ENCODE measurements around the gene PBXIP1. TPM values are rescaled to one million over a fixed set of nuclear protein-coding genes. Genes with fewer than 3 reads are reported as not detected.

PBXIP1 gene
- total and polyA plus RNA-seq, 2 of the 13 experiments (the other 11 are each of a cell fraction or from before 2014, with no cell fraction given): 16.3 to 31.9 TPM

DNA sequence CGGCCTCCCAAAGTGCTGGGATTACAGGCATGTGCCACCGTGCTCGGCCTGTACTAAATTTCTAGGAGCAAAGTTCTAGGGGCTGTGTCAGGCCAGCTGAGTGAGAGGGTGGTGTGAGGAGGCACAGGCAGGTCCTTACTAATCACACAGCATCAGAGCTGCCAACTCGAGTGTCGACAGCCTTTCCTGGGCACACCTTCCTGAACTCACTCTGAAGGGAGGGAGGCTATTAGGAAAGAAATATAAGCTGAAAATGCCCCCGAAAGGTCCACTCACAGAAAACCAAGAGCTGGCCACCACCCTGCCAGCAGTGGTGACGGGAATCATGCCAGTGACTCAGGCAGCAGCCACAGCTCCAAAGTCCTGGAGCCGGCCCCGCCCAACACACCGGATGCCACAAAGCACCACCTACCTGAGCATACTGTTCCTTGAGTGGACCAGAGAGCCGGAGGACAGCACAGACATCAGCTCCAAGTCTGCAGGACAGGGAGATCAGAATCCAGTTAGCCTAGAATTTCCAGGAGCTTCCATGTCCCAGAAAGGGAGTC lies 23.9 kb downstream of the PBXIP1 start (continued):
- TF ChIP-seq ZNF18 (CRISPR knock-in tag; IDR thresholded peaks at IDR 0.05; ENCODE audit: insufficient replicate concordance): peak; percentile 52
- TF ChIP-seq USF2 (IDR thresholded peaks at IDR 0.05; ENCODE audit: low read depth, low read length): no peak
- TF ChIP-seq USF2 (CRISPR knock-in tag; IDR thresholded peaks at IDR 0.05; ENCODE audit: borderline replicate concordance): no peak
- TF ChIP-seq MAZ (IDR thresholded peaks at IDR 0.05; ENCODE audit: borderline replicate concordance, low read depth, low read length): no peak
- no peak; the same call in 1 of the 2 replicates for TF ChIP-seq MAZ (CRISPR knock-in tag; IDR thresholded peaks at IDR 0.05; ENCODE audit: low read depth)
- no peak for TF ChIP-seq HNRNPH1 (optimal IDR thresholded peaks at IDR 0.05; ENCODE audit: low read depth, low read length)
- TF ChIP-seq, protein P1, sequence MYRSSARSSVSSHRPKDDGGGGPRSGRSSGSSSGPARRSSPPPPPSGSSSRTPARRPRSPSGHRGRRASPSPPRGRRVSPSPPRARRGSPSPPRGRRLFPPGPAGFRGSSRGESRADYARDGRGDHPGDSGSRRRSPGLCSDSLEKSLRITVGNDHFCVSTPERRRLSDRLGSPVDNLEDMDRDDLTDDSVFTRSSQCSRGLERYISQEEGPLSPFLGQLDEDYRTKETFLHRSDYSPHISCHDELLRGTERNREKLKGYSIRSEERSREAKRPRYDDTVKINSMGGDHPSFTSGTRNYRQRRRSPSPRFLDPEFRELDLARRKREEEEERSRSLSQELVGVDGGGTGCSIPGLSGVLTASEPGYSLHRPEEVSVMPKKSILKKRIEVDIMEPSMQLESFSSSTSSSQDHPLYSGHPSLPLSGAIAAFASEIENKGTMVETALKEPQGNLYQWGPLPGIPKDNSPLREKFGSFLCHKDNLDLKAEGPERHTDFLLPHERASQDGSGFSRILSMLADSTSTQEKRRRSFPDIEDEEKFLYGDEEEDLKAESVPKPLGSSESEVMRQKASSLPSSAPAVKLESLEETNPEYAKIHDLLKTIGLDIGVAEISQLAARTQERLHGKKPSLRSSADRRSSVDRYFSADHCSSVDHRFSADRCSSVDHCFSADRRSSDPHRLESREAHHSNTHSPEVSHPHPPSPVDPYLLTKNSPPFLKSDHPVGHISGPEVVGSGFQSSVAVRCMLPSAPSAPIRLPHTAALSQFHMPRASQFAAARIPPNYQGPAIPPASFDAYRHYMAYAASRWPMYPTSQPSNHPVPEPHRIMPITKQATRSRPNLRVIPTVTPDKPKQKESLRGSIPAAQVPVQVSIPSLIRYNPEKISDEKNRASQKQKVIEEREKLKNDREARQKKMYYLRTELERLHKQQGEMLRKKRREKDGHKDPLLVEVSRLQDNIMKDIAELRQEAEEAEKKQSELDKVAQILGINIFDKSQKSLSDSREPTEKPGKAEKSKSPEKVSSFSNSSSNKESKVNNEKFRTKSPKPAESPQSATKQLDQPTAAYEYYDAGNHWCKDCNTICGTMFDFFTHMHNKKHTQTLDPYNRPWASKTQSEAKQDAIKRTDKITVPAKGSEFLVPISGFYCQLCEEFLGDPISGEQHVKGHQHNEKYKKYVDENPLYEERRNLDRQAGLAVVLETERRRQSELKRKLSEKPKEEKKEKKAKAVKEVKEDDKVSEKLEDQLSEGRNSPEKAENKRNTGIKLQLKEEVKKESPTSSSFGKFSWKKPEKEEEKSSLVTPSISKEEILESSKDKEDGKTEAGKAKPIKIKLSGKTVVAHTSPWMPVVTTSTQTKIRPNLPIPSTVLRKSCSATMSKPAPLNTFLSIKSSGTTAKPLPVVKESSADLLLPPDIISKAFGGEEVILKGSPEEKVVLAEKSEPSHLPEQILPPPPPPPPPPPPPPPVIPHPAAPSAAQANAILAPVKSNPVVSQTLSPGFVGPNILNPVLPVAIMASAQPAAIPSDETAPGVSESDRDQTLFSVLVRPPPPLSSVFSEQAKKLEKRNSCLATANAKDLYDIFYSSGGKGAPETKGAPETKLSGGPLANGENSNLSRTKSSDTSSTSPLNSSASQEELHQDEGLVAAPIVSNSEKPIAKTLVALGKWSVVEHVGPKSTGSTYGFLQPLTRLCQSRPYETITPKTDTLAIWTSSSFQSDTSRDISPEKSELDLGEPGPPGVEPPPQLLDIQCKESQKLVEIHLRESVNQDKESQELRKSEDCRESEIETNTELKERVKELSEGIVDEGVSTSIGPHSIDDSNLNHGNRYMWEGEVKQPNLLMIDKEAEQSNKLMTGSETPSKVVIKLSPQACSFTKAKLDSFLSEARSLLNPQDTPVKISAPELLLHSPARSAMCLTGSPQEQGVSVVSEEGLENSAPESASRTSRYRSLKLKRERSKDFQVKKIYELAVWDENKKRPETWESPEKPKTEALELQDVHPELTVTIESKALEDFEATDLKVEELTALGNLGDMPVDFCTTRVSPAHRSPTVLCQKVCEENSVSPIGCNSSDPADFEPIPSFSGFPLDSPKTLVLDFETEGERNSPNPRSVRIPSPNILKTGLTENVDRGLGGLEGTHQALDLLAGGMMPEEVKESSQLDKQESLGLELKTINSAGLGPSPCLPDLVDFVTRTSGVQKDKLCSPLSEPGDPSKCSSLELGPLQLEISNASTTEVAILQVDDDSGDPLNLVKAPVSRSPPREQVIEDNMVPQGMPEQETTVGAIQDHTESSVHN (CRISPR knock-in tag; IDR thresholded peaks at IDR 0.05): no peak
- no peak for TF ChIP-seq ZNF7 (CRISPR knock-in tag; IDR thresholded peaks at IDR 0.05)
- peak; percentile 85 for TF ChIP-seq HNF4A (CRISPR knock-in tag; IDR thresholded peaks at IDR 0.05)
- TF ChIP-seq, protein P2, sequence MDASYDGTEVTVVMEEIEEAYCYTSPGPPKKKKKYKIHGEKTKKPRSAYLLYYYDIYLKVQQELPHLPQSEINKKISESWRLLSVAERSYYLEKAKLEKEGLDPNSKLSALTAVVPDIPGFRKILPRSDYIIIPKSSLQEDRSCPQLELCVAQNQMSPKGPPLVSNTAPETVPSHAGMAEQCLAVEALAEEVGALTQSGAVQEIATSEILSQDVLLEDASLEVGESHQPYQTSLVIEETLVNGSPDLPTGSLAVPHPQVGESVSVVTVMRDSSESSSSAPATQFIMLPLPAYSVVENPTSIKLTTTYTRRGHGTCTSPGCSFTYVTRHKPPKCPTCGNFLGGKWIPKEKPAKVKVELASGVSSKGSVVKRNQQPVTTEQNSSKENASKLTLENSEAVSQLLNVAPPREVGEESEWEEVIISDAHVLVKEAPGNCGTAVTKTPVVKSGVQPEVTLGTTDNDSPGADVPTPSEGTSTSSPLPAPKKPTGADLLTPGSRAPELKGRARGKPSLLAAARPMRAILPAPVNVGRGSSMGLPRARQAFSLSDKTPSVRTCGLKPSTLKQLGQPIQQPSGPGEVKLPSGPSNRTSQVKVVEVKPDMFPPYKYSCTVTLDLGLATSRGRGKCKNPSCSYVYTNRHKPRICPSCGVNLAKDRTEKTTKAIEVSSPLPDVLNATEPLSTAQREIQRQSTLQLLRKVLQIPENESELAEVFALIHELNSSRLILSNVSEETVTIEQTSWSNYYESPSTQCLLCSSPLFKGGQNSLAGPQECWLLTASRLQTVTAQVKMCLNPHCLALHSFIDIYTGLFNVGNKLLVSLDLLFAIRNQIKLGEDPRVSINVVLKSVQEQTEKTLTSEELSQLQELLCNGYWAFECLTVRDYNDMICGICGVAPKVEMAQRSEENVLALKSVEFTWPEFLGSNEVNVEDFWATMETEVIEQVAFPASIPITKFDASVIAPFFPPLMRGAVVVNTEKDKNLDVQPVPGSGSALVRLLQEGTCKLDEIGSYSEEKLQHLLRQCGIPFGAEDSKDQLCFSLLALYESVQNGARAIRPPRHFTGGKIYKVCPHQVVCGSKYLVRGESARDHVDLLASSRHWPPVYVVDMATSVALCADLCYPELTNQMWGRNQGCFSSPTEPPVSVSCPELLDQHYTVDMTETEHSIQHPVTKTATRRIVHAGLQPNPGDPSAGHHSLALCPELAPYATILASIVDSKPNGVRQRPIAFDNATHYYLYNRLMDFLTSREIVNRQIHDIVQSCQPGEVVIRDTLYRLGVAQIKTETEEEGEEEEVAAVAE (CRISPR knock-in tag; IDR thresholded peaks at IDR 0.05; ENCODE audit: borderline replicate concordance): peak; percentile 87
- no peak for TF ChIP-seq NAIF1 (CRISPR knock-in tag; IDR thresholded peaks at IDR 0.05; ENCODE audit: borderline replicate concordance)
- TF ChIP-seq PTBP1 (IDR thresholded peaks at IDR 0.05; ENCODE audit: low read depth, low read length, poor library complexity, severe bottlenecking): no peak
